GM21576 (cell line): Measurements from ENCODE around the gene ADAMTS3.

Experiments
- ATAC-seq: cut with Tn5 transposase; IDR thresholded peaks from one replicate; pipeline ENCODE4 v1.9.1; 2021; ENCODE audit warnings: mild to moderate bottlenecking, moderate library complexity; ENCODE audit not compliant: unreplicated experiment

ADAMTS3 gene

DNA sequence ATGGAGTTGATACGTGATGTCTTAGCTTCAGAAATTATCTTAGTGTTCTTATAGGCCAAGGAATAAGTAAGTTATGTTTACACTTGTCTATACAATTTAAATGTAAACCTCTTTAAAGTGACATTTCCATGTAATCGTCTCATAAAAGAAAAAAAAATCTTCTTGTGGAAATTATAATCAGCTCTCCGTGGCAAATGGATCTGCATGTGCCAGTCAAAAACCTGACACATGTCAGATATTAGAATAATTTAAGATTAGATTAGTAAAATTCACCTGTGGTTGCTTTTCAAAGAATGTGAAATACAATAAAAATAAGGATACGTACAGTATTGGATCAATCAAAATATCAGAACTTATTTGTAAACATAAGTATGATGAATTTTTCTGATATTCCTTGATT is 263.9 kb downstream of the ADAMTS3 start:
- no peak for ATAC-seq

DNA sequence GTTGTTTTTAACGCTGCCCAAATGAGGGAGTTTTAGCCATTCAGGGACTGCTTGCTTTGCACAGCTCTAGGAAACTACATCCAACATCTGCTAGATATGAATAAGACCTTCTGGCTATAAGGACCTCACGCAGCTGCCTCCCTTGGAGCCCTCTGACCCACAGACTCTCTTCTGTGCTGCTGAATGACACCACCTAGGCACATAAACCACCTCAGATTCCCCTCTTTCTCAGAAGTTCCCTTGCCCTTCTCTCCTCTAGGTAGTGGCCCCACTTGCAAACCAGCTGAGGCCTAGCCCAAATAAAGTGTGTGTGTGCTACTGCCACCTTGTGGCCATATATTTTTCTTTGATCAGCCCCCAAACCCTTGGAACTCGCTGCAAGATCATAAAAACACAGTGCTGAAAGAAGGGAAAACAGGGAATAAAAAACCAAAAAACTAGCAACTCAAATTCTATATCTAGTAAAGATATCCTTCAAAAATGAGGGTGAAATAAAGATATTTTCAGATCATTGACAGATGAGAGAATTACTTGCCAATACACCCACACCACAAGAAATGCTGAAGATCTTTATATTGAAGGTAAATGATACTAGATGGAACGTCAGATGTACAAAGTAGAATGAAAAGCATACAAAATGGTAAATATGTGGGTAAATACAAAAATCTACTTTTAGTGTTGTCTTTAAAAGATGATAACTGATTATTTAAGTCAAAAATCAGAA is 265.9 kb downstream of the ADAMTS3 start:
- peak; percentile 93 for ATAC-seq

DNA sequence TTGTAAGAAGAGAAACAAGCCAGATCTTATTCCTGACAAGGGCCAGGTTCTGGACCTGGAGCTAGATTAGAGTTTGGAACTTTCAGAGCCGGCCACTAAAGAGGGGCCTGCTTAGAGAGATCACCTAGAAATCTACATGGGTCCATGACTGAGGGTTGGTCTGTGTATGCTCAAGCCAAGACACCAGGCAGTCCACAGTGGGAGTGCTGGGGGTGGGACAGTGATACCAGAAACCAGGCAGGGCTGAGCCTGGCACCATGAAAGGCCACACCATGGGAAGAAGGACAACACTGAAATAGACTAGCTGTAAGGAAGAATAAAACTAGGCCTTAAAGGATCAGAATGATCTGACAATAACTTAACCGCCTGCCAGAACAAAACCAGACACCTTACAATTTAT is 267.3 kb downstream of the ADAMTS3 start:
- no peak for ATAC-seq

DNA sequence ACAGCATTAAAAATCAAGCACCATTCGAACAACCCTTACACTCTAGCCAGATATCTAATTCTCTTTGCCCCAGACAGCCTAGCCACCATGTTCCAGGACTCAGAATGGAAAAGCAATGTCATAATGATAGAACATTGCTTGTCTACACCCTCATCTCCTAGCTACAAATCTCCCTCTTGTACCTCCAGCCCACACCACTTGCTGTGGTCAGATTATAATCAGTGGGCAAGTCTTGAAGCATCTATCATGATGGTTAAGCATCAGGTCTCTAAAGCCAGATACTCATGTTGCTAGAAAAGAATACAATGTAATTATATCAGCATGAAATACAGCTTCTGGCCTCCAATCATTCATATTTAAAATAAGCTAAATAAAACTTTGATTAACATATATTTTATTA is 268.9 kb downstream of the ADAMTS3 start:
- no peak for ATAC-seq

DNA sequence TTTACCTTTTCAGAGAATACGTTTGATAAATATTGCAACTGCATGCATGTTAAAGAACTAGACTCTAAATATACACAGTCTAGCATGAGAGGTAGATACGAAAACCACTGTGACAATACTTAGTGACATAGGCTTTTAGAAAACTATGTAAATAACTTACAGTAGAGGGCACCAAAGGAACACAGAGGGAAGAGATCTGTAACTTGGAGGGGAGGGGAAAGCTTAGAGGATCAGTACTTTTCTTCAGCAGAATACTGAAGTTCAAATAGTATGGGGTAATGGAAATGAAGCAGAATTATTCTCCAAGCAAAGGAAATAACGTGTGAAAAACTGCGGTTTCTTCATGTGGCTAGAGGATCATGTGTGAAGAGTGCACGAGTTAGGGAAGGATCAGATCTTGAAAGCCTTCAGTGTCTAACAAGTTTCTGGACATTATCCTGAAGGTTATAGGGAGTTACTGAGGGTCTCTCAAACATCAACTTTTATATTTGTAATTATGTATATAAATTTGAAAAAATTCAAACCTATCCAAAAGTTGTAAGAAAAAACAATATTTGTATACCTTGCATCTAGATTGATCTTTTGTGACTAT is 273.0 kb downstream of the ADAMTS3 start:
- no peak for ATAC-seq

DNA sequence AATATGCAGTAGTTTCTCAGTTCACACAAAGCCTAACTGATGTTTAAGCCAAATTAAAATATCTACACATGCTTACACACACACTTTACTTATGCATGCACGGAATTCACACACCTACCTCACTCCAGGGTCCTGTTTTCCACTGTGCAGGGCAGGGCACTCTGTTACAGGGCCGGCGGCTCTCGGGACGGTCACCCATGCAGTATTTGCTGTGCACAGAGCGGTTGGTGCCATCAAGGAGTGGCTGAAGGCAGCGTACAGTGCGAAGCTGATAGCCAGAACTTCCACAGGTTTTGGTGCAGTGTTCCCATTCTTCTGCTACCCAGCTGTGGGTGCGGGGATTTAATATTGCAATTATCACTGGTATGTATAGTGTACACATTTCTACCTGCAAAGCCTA is 278.3 kb downstream of the ADAMTS3 start:
- no peak for ATAC-seq

DNA sequence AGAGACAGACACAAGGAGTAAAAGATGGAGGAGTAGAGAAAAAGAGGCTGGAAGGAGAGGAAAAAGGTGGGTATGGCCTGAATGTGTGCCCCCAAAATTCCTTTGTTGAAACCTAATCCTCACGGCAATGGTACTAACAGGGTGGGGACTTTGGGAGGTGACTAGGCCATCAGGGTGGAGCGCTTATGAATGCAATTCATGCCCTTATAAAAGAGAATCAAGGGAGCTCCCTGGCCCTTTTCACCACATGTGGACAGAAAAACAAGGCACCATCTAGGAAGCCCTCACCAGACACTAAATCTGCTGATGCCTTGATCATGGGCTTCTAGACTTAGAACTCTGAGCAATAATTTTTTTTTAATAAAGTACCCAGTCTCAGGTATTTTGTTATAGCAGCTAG is 282.1 kb downstream of the ADAMTS3 start:
- no peak for ATAC-seq

DNA sequence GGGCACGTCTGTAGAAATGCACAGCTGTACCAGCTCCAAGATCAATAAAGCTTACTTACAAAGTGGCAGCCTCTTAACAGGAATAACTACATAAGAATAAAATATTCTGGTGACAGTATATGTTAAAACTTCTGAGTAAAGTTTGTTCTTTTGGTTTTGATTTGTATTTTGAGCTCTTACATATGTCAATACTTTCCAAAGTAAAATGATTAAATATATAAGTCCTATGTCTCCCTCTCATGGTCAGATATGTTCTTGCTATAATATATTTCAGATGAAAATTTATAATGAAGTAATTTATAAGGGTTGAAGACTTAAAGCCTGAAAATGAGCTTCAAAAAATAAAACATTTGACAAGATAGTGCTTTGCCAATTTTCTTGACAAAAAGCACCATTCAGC is 282.8 kb downstream of the ADAMTS3 start:
- no peak for ATAC-seq

DNA sequence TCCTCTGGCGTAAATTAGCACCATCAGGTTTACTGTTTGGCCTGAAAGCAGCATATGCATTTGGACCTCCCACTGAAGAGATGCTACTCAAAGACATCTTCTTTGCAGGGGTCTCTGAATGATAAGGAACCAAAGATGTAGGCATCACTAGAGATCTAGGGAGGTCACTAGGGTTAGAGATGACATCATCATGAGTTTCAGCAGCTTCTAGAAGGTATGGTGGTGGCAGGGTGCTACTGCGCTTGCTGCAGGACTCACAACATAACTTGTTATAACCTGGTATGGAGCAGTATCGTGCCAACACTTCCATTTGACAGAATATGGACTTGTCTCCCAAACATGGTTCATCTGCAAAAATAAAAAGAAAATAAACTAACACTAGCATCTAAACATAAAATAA is 285.7 kb downstream of the ADAMTS3 start:
- ATAC-seq = no peak

DNA sequence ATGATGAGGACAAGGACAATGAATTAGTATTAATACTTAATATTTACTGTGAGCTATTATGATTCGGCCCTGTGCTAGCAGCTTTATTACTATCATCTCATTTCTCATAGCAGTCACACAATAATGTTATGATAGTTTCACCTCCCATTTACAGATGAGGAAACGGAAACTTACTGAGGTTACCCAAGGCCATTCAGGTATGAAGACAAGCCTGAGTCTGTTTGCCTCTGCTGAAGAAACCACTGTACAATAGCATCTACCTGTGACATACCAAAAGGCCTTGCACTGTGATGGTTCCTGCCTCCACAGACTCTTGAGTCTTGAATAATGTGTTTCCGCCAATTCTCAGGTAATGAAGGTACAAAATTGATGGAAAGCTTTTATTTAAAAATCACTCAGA is 288.8 kb downstream of the ADAMTS3 start:
- no peak for ATAC-seq

DNA sequence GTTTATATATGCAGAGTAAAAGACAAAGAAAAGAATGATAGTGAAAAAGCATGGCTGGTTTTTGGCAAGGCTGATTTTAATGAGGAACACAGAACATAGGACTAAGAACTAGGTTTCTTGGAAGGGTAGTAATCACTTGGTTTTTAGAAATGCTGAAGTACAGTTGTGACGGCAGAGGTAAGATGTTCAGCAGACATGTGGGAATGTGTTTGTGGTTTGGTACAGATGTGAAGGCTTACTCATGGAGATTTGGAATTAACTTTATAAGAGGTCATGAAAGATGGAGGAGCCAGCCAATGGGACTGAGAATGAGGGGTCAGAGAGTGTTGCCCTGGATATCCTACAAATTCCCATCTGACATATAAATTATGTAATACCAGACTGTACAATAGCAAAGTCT is 293.6 kb downstream of the ADAMTS3 start:
- ATAC-seq = no peak

DNA sequence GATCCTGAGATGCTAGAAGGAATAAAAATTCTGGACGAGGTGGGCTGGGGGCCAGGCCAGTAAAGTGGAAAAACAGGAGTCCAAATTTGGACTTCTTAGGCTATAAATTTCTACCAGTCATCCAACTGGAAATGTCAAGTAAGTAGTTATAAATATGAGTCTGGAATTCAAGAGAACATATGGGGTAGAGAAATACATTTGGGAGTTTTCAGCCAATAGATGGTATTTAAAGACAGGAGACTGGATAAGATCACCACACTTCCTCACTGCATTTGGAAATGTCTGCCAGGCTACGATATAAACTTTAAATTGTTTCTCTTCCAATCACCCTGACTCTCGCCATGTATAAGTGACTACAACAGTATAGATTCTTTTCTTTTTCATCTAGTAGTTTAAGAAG is 294.8 kb downstream of the ADAMTS3 start:
- no peak for ATAC-seq

DNA sequence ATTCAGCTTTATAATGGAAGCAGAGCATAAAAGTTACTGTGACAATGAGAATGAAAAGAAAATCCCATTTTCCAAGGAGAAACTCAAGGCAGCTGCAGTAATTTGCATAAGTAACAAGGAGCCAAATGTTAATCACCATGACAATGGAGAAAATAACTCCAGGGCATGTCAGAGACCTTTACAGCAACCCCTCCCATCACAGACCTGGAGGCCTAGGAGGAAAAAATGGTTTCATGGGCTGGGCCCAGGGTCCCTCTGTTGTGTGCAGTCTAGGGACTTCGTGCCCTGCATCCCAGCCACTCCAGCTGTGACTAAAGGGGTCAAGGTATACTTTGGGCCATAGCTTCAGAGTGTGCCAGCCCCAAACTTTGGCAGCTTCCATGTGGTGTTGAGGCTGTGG is 313.8 kb downstream of the ADAMTS3 start:
- ATAC-seq = no peak

DNA sequence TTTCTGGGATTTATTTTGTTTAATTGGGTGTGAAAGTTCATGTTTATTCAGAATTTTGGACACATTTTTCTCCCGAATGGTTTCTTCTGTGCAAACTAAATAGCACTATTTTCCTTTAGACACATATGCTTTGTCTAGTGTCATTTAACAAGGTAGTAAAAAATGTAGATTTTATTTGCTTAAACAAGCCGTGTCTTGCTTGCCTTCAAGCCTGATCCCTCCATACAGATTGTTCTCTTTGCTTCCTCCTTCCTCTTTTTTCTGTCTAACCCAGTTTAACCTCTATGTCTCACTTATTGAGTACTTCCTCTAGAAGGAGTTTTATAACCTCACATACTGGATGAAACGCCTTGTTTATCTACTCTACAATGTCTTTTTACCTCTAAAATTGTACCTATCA is 325.4 kb downstream of the ADAMTS3 start:
- ATAC-seq = no peak

DNA sequence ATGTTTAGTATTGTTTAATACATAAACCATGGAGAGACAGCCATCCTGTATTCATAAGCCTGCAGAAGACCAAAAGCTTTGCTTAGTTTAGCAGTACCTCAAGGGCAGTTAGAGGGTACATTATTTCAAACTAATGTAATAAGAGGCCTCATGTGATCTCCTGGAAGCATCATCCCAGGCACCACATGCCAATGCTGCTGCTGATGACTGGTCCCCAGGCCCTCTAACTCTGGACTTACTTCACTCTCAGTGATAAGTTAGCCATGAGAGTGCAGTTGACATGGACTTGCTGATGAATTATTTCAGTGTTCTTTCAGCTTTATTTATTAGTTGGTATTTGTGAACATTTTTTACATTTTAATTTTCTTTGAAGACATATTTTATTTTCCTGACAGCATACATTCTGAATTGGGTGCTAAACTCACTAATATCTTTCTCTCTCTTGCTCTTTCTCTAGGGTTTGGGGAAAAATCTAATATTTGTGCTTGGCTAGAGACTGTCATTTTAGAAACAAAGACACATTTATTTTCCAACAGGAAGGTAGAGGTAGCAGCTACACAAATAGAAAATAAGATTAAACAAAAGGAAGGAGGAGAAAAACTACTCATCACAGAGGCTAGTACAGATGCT is 329.4 kb downstream of the ADAMTS3 start:
- ATAC-seq = no peak
